ENCODE results near the gene CNTNAP2.
"Not testable (repeated sequence)": the region's sequence is repeated elsewhere in the genome, so short reads cannot be mapped to it uniquely, and the experiment has no call there.

- not testable (repeated sequence) for TF ChIP-seq POLR2A, CTCF, EP300 (IDR thresholded peaks at IDR 0.05)
Observed at GRCh38 chr7:148298768-148299167, 2182.2 kb downstream of the CNTNAP2 start.

All from tibial nerve (tissue), 4 donors.